ENCODE data around the gene TUBGCP6. TPM values are rescaled to one million over a fixed set of nuclear protein-coding genes. Genes with fewer than 3 reads are reported as not detected.

TUBGCP6 gene
- total RNA-seq, 1 donor from 2014 or later: 58.1 TPM

GRCh38 chr22:50251477-50252081 is 6.8 kb upstream of the TUBGCP6 start:
- no peak for DNase-seq (ENCODE audit: low spot score in 2 of 2)
- no peak for TF ChIP-seq CTCF (IDR thresholded peaks at IDR 0.05)
- Histone ChIP-seq H3K27me3 (no peaks in the 10 kb centered on the region), H3K27ac (peak overlapping the region; percentile 66 to 71), H3K4me1 (peaks cover 11 to 19% of the 10 kb centered on the region in 2 donors), H3K9me3 (no peaks in the 10 kb centered on the region), H3K36me3 (peaks cover 0 to 14% of the 10 kb centered on the region in 2 donors), H3K4me3 (peak overlapping the region; percentile 57 to 82)
- intact Hi-C loops (cut with DNase I): loop anchor here (1.0 to 2.0 kb wide), 3 partner anchors 19 to 91 kb away; partner anchors contain the start of genes DENND6B and MAPK11

- DNase-seq (ENCODE audit: low spot score in 2 of 2): peak in 1 of 2 donors; percentile 87
- peak within 1 kb of the TSS; percentile 66 to 71 for H3K27ac ChIP-seq
- no peak for TF ChIP-seq CTCF (IDR thresholded peaks at IDR 0.05)
- H3K9me3 ChIP-seq: no peaks in the 10 kb centered on the region
- peak within 1 kb of the TSS; percentile 57 to 82 for H3K4me3 ChIP-seq
- H3K36me3 ChIP-seq: peaks cover 0 to 14% of the 10 kb centered on the region in 2 donors
- intact Hi-C loops (cut with DNase I): no loop called here
- peaks cover 11 to 22% of the 10 kb centered on the region in 2 donors for H3K4me1 ChIP-seq
- no peaks in the 10 kb centered on the region for H3K27me3 ChIP-seq
These were observed 6.0 kb upstream of the TUBGCP6 start, which contains the start of gene HDAC10 for GRCh38 chr22:50250555-50251476. HDAC10 (minus strand) TSS chr22:50251265; CDS start chr22:50251032, 233 bp downstream.

- H3K27me3 ChIP-seq: no peaks in the 10 kb centered on the region
- peaks cover 16 to 27% of the 10 kb centered on the region in 2 donors for H3K4me1 ChIP-seq
- no peak for TF ChIP-seq CTCF (IDR thresholded peaks at IDR 0.05)
- no peak for DNase-seq (ENCODE audit: low spot score in 2 of 2)
- peak overlapping the region; percentile 57 to 82 for H3K4me3 ChIP-seq
- H3K9me3 ChIP-seq: no peaks in the 10 kb centered on the region
- H3K36me3 ChIP-seq: peaks cover 0 to 14% of the 10 kb centered on the region in 2 donors
- peak overlapping the region in 1 of 2 donors; percentile 66 for H3K27ac ChIP-seq
- intact Hi-C loops (cut with DNase I): no loop called here
These were observed 5.4 kb upstream of the TUBGCP6 start for GRCh38 chr22:50250249-50250554.

GRCh38 chr22:50249341-50250248 is 4.8 kb upstream of the TUBGCP6 start:
- intact Hi-C loops (cut with DNase I): no loop called here
- peaks cover 16 to 27% of the 10 kb centered on the region in 2 donors for H3K4me1 ChIP-seq
- no peaks in the 10 kb centered on the region for H3K9me3 ChIP-seq
- H3K27ac ChIP-seq: no peak overlapping the region
- no peaks in the 10 kb centered on the region for H3K27me3 ChIP-seq
- no peak for TF ChIP-seq CTCF (IDR thresholded peaks at IDR 0.05)
- peak overlapping the region in 1 of 2 donors; percentile 82 for H3K4me3 ChIP-seq
- DNase-seq (ENCODE audit: low spot score in 2 of 2): no peak
- H3K36me3 ChIP-seq: peaks cover 0 to 14% of the 10 kb centered on the region in 2 donors

Data from ascending aorta (tissue), 2 donors.